DND-41 (cell line): Measurements from ENCODE around the gene TEX54.
A peak's percentile ranks its signal among the peaks of the same experiment; 100 is the strongest.
"Not testable (repeated sequence)": the region's sequence is repeated elsewhere in the genome, so short reads cannot be mapped to it uniquely, and the experiment has no call there.

Source experiments
- ATAC-seq: fragments of 200-7000 bp; cut with Tn5 transposase; 3 replicates; pipeline ENCODE4 v1.9.1; 2021; ENCODE audit warnings: low read depth; ENCODE audit not compliant: insufficient read depth
- DNase-seq: peaks from one replicate; pipeline ENCODE4 v3.0.0-alpha.2; 2020
- H2AFZ ChIP-seq: 2 replicates; pipeline ENCODE4 v1.6.0; 2012; ENCODE audit warnings: low read depth, low read length
- H3K27ac ChIP-seq: 2 replicates; pipeline ENCODE4 v1.5.1; 2012; ENCODE audit warnings: low read length, inconsistent platforms
- H3K27me3 ChIP-seq: fragments of 200-600 bp; sonication (generic); 2 replicates; pipeline ENCODE4 v1.6.0; 2012; ENCODE audit warnings: low read length, mild to moderate bottlenecking, inconsistent platforms; ENCODE audit not compliant: insufficient read depth, poor library complexity
- H3K36me3 ChIP-seq: 2 replicates; pipeline ENCODE4 v1.5.1; 2012; ENCODE audit warnings: low read length, inconsistent platforms; ENCODE audit not compliant: insufficient read depth
- H3K4me1 ChIP-seq: 2 replicates; pipeline ENCODE4 v1.5.1; 2012; ENCODE audit warnings: mild to moderate bottlenecking, low read length; ENCODE audit not compliant: insufficient read depth
- H3K4me2 ChIP-seq: 2 replicates; pipeline ENCODE4 v1.6.0; 2012; ENCODE audit warnings: mild to moderate bottlenecking, moderate library complexity, low read length, inconsistent platforms; ENCODE audit not compliant: insufficient read depth
- H3K4me3 ChIP-seq, 2 experiments: fragments of 200-600 bp in 1 of 2; shearing (Covaris generic) in 1 of 2; 2 replicates each; pipeline ENCODE4 v1.5.1; 2012 to 2016; ENCODE audit warnings: inconsistent platforms in 2 of 2, low read length in 2 of 2, mild to moderate bottlenecking in 2 of 2, low read depth in 1 of 2, moderate library complexity in 1 of 2
- H3K79me2 ChIP-seq: 2 replicates; pipeline ENCODE4 v1.6.0; 2012; ENCODE audit warnings: low read length, inconsistent platforms; ENCODE audit not compliant: insufficient read depth
- H3K9ac ChIP-seq: 2 replicates; pipeline ENCODE4 v1.6.0; 2012; ENCODE audit warnings: low read depth, mild to moderate bottlenecking, inconsistent platforms, low read length, moderate library complexity
- H3K9me3 ChIP-seq: 2 replicates; pipeline ENCODE4 v1.5.1; 2012; ENCODE audit warnings: low read length, moderate library complexity, mild to moderate bottlenecking, inconsistent platforms; ENCODE audit not compliant: insufficient read depth, severe bottlenecking
- H4K20me1 ChIP-seq: 2 replicates; pipeline ENCODE4 v1.6.0; 2012; ENCODE audit warnings: low read length; ENCODE audit not compliant: insufficient read depth
- CTCF ChIP-seq: IDR thresholded peaks from 2 replicates; pipeline ENCODE4 v1.5.1; 2012; ENCODE audit warnings: borderline replicate concordance, low read length, moderate library complexity, mild to moderate bottlenecking; ENCODE audit not compliant: poor library complexity, severe bottlenecking; ENCODE audit errors: extremely low read depth
- EZH2 ChIP-seq: IDR thresholded peaks from 3 replicates; pipeline ENCODE4 v1.6.1; 2012; ENCODE audit warnings: borderline replicate concordance, low read depth, mild to moderate bottlenecking, moderate library complexity, low read length, inconsistent platforms; ENCODE audit not compliant: severe bottlenecking

The TEX54 gene

DNA sequence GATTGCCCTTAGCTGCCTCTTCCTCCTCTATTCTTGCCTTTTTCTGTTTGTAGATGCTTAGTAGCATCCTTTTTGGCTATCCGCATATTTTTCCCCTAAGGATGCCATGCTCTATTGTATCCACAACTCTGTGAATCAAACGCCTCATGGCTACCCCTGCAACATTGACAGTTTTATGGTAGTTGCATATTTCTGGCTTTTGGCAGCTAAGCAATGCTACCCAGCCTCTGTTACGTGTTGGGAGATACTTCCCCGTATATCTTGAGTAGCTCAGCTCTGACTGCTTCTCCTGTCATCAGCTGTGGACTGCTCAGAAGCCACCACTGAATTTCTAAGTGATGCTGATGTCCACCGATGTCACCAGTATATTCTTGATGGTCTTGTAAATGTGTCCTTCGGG is 33.0 kb upstream of the TEX54 start:
- no peak overlapping the region for H3K4me3 ChIP-seq
- no peak overlapping the region for H3K9ac ChIP-seq
- peaks cover 23% of the 10 kb centered on the region for H3K4me1 ChIP-seq
- H3K79me2 ChIP-seq, result peaks cover 72% of the 10 kb centered on the region
- H3K27me3 ChIP-seq, result no peaks in the 10 kb centered on the region
- no peak overlapping the region for H3K27ac ChIP-seq
- ATAC-seq (no peak), DNase-seq (no peak)
- peaks cover 22% of the 10 kb centered on the region for H3K36me3 ChIP-seq
- no peak overlapping the region for H3K4me2 ChIP-seq
- H2AFZ ChIP-seq, result no peak overlapping the region
- H3K9me3 ChIP-seq, result no peaks in the 10 kb centered on the region
- peaks cover 12% of the 10 kb centered on the region; the same call in 1 of the 2 replicates for H4K20me1 ChIP-seq
- no peak for TF ChIP-seq CTCF
- no peak for TF ChIP-seq EZH2

DNA sequence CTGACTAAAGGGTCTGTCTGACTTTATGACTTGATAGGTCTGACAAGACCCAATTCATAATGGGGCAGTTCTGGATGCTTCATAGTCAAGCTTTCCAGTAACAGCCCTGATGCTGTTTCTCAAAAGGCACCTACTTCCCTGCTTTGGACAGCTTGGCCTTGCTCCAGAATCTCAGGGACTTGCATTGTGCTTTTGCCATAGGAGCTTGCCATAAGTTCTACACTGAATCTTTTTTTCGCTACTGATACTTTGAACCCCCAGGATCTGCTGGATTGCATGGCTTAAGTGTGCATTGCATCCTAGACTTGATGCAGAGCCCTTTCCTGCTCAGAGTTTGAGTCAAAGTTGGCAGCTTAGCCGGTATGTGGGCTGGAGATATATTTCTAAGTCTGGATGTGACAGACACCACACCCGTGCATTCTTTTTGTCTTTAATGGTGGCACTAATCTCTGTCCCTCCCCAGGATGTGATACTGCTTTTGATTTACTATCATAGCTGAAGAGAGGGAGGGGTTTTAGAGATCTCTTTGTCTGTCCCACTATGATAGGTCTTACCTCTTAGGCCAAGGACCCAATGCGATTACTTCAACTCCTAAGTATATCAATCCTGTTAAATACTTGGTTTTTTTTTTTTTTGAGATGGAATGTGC is 31.2 kb upstream of the TEX54 start:
- no peak overlapping the region for H3K4me2 ChIP-seq
- peaks cover 12% of the 10 kb centered on the region; the same call in 1 of the 2 replicates for H4K20me1 ChIP-seq
- H3K4me3 ChIP-seq, result no peak overlapping the region
- H2AFZ ChIP-seq, result no peak overlapping the region
- H3K27me3 ChIP-seq, result no peaks in the 10 kb centered on the region
- no peak for ATAC-seq
- no peak overlapping the region for H3K9ac ChIP-seq
- H3K27ac ChIP-seq, result no peak overlapping the region
- H3K9me3 ChIP-seq, result no peaks in the 10 kb centered on the region
- no peak for DNase-seq
- peaks cover 23% of the 10 kb centered on the region for H3K4me1 ChIP-seq
- peaks cover 19% of the 10 kb centered on the region for H3K36me3 ChIP-seq
- TF ChIP-seq EZH2 (no peak), CTCF (no peak)
- peaks cover 77% of the 10 kb centered on the region for H3K79me2 ChIP-seq

GRCh38 chr11:62861564-62862192 is 29.0 kb upstream of the TEX54 start:
- DNase-seq, H3K27me3 ChIP-seq, ATAC-seq, H2AFZ ChIP-seq, H3K9me3 ChIP-seq, H3K4me2 ChIP-seq, H3K4me3 ChIP-seq: not testable (repeated sequence)
- Histone ChIP-seq H3K36me3 (peaks cover 16% of the 10 kb centered on the region), H3K4me1 (peaks cover 41% of the 10 kb centered on the region), H3K79me2 (peaks cover 79% of the 10 kb centered on the region), H3K9ac (0 out of 2 replicates have a peak overlapping the region, but pooled peaks have one; percentile 16), H4K20me1 (peaks cover 12% of the 10 kb centered on the region; the same call in 1 of the 2 replicates), H3K27ac (0 out of 2 replicates have a peak overlapping the region, but pooled peaks have one; percentile 4)

GRCh38 chr11:62860835-62861563 is 28.4 kb upstream of the TEX54 start:
- 0 out of 2 replicates have a peak overlapping the region, but pooled peaks have one; percentile 4 for H3K27ac ChIP-seq

More at GRCh38 chr11:62860835-62861563, 28.4 kb upstream of the TEX54 start:
- H3K27me3 ChIP-seq, result no peaks in the 10 kb centered on the region
- ATAC-seq, result no peak
- H3K9ac ChIP-seq, result 0 out of 2 replicates have a peak overlapping the region, but pooled peaks have one; percentile 4
- H3K4me2 ChIP-seq, result no peak overlapping the region
- peaks cover 80% of the 10 kb centered on the region for H3K79me2 ChIP-seq
- H3K36me3 ChIP-seq, result peaks cover 16% of the 10 kb centered on the region
- peaks cover 12% of the 10 kb centered on the region; the same call in 1 of the 2 replicates for H4K20me1 ChIP-seq
- H2AFZ ChIP-seq, result no peak overlapping the region
- no peak overlapping the region for H3K4me3 ChIP-seq
- H3K9me3 ChIP-seq, result no peaks in the 10 kb centered on the region
- no peak for DNase-seq
- peaks cover 44% of the 10 kb centered on the region for H3K4me1 ChIP-seq
- no peak for TF ChIP-seq EZH2
- no peak for TF ChIP-seq CTCF
